CD4-positive, CD25-positive, alpha-beta regulatory T cell (primary cell): ENCODE measurements around the gene KDM6A. TPM values are rescaled to one million over a fixed set of nuclear protein-coding genes. Genes with fewer than 3 reads are reported as not detected.
"Not testable (repeated sequence)": the region's sequence is repeated elsewhere in the genome, so short reads cannot be mapped to it uniquely, and the experiment has no call there.

Source experiments
- ATAC-seq, 2 donors: fragments of 150-1000 bp; cut with Tn5 transposase; one replicate each; pipeline ENCODE4 v1.10.0; 2021; ENCODE audit warnings: low read depth in 2 of 2, moderate number of reproducible peaks in 2 of 2, moderate library complexity in 1 of 2
- DNase-seq, 3 donors: peaks; one replicate each; pipeline versions ENCODE4 v3.0.0 to v3.0.0-alpha.2; 2012 to 2022; ENCODE audit warnings: mixed read lengths in 1 of 3
- H3K27ac ChIP-seq: one replicate; pipeline ENCODE4 v1.7.0; 2013; ENCODE audit warnings: mild to moderate bottlenecking, low read length; ENCODE audit not compliant: insufficient read depth, poor library complexity, severe bottlenecking
- H3K27me3 ChIP-seq: one replicate; pipeline ENCODE4 v1.7.0; 2013; ENCODE audit warnings: low read length; ENCODE audit not compliant: control insufficient read depth, insufficient read depth
- H3K36me3 ChIP-seq: one replicate; pipeline ENCODE4 v1.7.0; 2013; ENCODE audit warnings: mild to moderate bottlenecking, low read length, moderate library complexity; ENCODE audit not compliant: control insufficient read depth, insufficient read depth
- H3K4me1 ChIP-seq: 2 replicates; pipeline ENCODE4 v1.7.0; 2013; ENCODE audit warnings: mild to moderate bottlenecking, low read length; ENCODE audit not compliant: insufficient read depth, control insufficient read depth, poor library complexity, severe bottlenecking
- H3K4me3 ChIP-seq: one replicate; pipeline ENCODE4 v1.7.0; 2013; ENCODE audit warnings: low read depth, mild to moderate bottlenecking, low read length, moderate library complexity
- H3K9me3 ChIP-seq, 2 experiments: 1 replicate in 1 of 2; 2 replicates in 1 of 2; pipeline ENCODE4 v1.7.0; 2013; ENCODE audit warnings: low read length in 2 of 2, mild to moderate bottlenecking in 1 of 2, moderate library complexity in 1 of 2; ENCODE audit not compliant: control insufficient read depth in 2 of 2
- H3K27ac Mint-ChIP-seq, 3 donors: one replicate each; pipeline ENCODE4 v1.8.0; 2020 to 2022; ENCODE audit warnings: mild to moderate bottlenecking in 3 of 3, mixed read lengths in 3 of 3, moderate library complexity in 2 of 3
- H3K27me3 Mint-ChIP-seq: one replicate; pipeline ENCODE4 v1.8.0; 2022; ENCODE audit warnings: mild to moderate bottlenecking, mixed read lengths
- H3K36me3 Mint-ChIP-seq: one replicate; pipeline ENCODE4 v1.8.0; 2020; ENCODE audit warnings: mixed read lengths
- H3K4me1 Mint-ChIP-seq, 4 donors: one replicate each; pipeline ENCODE4 v1.8.0; 2020 to 2022; ENCODE audit warnings: mixed read lengths in 4 of 4, mild to moderate bottlenecking in 1 of 4
- H3K4me3 Mint-ChIP-seq, 4 donors: one replicate each; pipeline ENCODE4 v1.8.0; 2020 to 2022; ENCODE audit warnings: mild to moderate bottlenecking in 4 of 4, mixed read lengths in 4 of 4, moderate library complexity in 3 of 4
- H3K9me3 Mint-ChIP-seq, 7 donors: one replicate each; pipeline ENCODE4 v1.8.0; 2020 to 2022; ENCODE audit warnings: mixed read lengths in 7 of 7, mild to moderate bottlenecking in 3 of 7, moderate library complexity in 2 of 7
- polyA plus RNA-seq, 4 donors: library from polyadenylated mRNA; unstranded; fragments of 300-500 nt; fragmentation: Illumina TruSeq; gene quantifications; one replicate each; pipeline ENCODE4 v1.2.3, GENCODE V29; 2021
- total RNA-seq: library from RNA; stranded (reverse); gene quantifications from one replicate; pipeline ENCODE4 v1.2.3, GENCODE V29; 2022

Gene KDM6A
- total and polyA plus RNA-seq, 5 donors from 2014 or later: 9.2 to 116 (median 20.5) TPM

DNA sequence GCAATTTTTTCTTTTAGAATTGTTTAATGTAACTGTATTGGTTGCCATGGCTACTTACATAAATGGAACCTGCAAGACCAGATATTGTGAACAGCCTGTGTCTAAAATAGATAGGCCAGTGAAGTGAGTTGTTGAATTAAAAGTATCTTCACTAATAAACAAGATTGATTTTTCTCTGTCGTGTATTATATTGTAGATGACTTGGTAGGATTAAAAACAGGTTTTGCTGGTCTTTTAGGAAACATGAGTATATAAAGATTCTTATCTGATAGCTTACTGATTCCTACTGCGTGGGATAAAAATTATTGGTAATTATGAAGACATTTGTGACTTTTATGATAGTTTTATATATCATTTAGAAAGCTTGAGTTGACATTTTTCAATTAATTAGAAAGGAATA is 162.1 kb downstream of the KDM6A start:
- no peak overlapping the region for H3K4me3 ChIP-seq
- no peaks in the 10 kb centered on the region for H3K4me1 ChIP-seq
- Mint-ChIP-seq H3K36me3 (peaks cover 26% of the 10 kb centered on the region), H3K4me3 (no peak overlapping the region), H3K27ac (no peak overlapping the region), H3K9me3 (peaks cover 0 to 3% (median 0%) of the 10 kb centered on the region in 7 donors), H3K4me1 (peaks cover 16 to 42% (median 21%) of the 10 kb centered on the region in 4 donors), H3K27me3 (no peaks in the 10 kb centered on the region)
- peaks cover 4% of the 10 kb centered on the region for H3K36me3 ChIP-seq
- H3K9me3 ChIP-seq: no peaks in the 10 kb centered on the region
- DNase-seq (no peak), ATAC-seq (no peak)
- H3K27me3 ChIP-seq: no peaks in the 10 kb centered on the region
- no peak overlapping the region for H3K27ac ChIP-seq

DNA sequence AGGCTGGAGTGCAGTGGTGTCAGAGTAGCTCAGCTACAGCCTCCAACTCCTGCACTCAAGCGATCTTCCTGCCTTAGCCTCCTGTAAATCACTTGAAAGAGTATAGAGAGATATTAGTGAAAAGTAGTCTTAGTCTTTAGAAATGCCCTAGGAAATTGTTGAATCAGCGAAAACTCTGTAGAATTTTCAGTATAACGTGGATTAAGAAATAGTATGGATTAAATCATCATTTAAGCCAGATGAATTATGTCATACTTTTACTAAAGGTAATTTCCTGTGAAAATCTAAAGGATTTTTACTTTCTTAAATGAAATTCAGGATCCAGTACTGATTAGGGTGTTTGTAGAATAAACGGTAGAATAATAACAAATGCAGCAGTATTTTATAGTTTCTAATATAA is 163.2 kb downstream of the KDM6A start:
- Mint-ChIP-seq H3K27ac (peak overlapping the region in 1 of 3 donors; percentile 45), H3K9me3 (peaks cover 0 to 3% (median 0%) of the 10 kb centered on the region in 7 donors), H3K4me3 (no peak overlapping the region), H3K27me3 (no peaks in the 10 kb centered on the region), H3K4me1 (peaks cover 14 to 35% (median 17%) of the 10 kb centered on the region in 4 donors), H3K36me3 (peaks cover 21% of the 10 kb centered on the region)
- Histone ChIP-seq H3K27ac (no peak overlapping the region), H3K9me3 (no peaks in the 10 kb centered on the region), H3K4me1 (no peaks in the 10 kb centered on the region), H3K4me3 (no peak overlapping the region), H3K36me3 (peaks cover 4% of the 10 kb centered on the region), H3K27me3 (no peaks in the 10 kb centered on the region)
- no peak for ATAC-seq
- DNase-seq: no peak

DNA sequence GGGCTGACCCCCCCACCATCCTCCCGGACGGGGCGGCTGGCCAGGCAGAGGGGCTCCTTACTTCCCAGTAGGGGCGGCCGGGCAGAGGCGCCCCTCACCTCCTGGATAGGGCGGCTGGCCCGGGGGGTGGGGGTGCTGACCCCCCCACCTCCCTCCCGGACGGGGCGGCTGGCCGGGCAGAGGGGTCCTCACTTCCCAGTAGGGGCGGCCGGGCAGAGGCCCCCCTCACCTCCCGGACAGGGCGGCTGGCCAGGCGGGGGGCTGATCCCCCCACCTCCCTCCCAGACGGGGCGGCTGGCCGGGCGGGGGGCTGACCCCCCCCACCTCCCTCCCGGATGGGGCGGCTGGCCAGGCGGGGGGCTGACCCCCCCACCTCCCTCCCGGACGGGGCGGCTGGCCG is 167.1 kb downstream of the KDM6A start:
- H3K9me3 Mint-ChIP-seq, DNase-seq, H3K4me3 ChIP-seq, H3K27ac Mint-ChIP-seq, ATAC-seq, H3K4me3 Mint-ChIP-seq, H3K9me3 ChIP-seq, H3K27ac ChIP-seq, H3K27me3 Mint-ChIP-seq, H3K4me1 ChIP-seq, H3K36me3 ChIP-seq, H3K27me3 ChIP-seq: not testable (repeated sequence)
- Mint-ChIP-seq H3K4me1 (peaks cover 0 to 17% (median 9%) of the 10 kb centered on the region in 4 donors), H3K36me3 (peaks cover 23% of the 10 kb centered on the region)

DNA sequence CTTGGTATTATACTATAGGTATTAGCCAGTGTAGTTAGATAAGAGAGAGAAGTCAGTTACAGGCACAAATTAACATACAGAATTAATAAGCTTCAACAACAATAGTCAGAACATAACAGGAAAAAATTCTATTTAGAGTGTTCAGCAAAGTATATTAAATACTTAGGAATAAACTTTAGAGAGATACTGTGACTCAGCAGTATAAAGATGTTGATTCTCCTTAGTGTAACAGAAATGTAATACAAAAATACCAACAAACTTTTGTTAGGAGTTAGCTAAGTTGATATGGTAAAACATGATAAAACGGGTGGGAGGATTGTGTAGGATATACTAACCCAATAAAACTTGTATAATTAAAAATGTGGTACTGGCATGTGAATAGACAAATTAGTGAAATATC is 173.4 kb downstream of the KDM6A start:
- Histone ChIP-seq H3K27ac (no peak overlapping the region), H3K27me3 (no peaks in the 10 kb centered on the region), H3K4me1 (no peaks in the 10 kb centered on the region), H3K9me3 (no peaks in the 10 kb centered on the region), H3K4me3 (no peak overlapping the region), H3K36me3 (no peaks in the 10 kb centered on the region)
- no peaks in the 10 kb centered on the region for H3K9me3 Mint-ChIP-seq
- no peaks in the 10 kb centered on the region for H3K27me3 Mint-ChIP-seq
- no peak overlapping the region for H3K4me3 Mint-ChIP-seq
- DNase-seq: no peak
- no peak for ATAC-seq
- no peak overlapping the region for H3K27ac Mint-ChIP-seq
- peaks cover 19% of the 10 kb centered on the region for H3K36me3 Mint-ChIP-seq
- peaks cover 9 to 46% (median 20%) of the 10 kb centered on the region in 4 donors for H3K4me1 Mint-ChIP-seq

DNA sequence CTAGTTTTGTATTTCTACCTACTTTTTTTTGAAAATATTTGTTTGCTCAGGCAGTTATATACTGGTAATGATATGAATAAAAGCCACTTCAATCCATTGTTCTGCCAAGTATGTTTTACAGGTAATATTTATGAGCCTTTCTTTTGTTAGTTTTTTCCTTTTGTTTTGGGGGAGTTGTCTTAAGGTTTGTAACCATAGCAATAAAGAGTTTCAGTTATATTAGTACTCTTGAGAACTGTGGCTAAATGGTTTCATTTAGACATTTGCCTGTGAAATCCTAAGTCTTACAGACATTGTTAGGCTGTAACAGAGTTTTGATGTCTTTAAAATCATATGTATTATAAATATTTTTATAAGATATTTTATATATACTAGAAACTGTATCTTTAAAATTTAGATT is 177.6 kb downstream of the KDM6A start:
- no peaks in the 10 kb centered on the region for H3K9me3 Mint-ChIP-seq
- H3K4me1 Mint-ChIP-seq: peaks cover 5 to 38% (median 20%) of the 10 kb centered on the region in 4 donors
- Histone ChIP-seq H3K36me3 (peaks cover 12% of the 10 kb centered on the region), H3K27ac (no peak overlapping the region), H3K4me1 (no peaks in the 10 kb centered on the region), H3K27me3 (no peaks in the 10 kb centered on the region), H3K4me3 (no peak overlapping the region), H3K9me3 (no peaks in the 10 kb centered on the region)
- no peak overlapping the region for H3K4me3 Mint-ChIP-seq
- H3K36me3 Mint-ChIP-seq: peaks cover 23% of the 10 kb centered on the region
- ATAC-seq: no peak
- H3K27ac Mint-ChIP-seq: no peak overlapping the region
- no peak for DNase-seq
- H3K27me3 Mint-ChIP-seq: no peaks in the 10 kb centered on the region

DNA sequence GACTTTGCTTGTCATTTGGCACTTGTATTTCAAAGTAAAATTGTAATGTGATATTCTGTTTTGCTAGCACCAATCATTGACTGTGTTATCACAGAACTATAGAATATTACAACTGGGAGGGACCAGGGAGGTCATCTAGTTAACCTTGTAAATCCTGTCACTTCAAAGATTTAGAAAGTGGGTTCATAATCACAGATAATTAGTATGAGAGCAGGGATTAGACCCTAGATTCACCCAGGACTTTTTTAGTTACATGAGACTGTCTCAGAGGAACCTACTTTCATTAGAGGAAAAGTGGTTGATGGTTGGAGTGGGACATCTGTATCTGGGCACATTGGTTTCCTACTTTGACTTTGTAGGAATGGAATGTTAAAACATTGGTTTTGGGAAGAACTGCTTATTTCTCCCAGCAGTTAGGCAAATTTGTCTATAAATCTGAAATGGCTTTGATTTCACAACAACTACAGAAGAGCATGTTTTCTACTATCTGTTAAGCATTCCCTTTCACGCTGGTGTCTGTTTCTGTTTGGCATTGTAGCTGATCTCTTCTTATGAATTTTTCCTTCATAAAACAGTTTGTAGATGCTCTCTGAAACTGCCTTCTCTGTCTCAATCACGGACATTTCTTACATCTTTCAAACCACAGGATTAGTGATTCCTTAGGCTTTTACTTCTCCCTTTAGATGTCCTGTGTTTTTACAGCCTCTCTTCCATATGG is 183.6 kb downstream of the KDM6A start:
- no peak overlapping the region for H3K27ac ChIP-seq
- H3K27me3 ChIP-seq: no peaks in the 10 kb centered on the region
- peaks cover 28% of the 10 kb centered on the region for H3K36me3 ChIP-seq
- no peaks in the 10 kb centered on the region for H3K9me3 ChIP-seq
- H3K27ac Mint-ChIP-seq: peak overlapping the region; percentile 2 to 95 (median 40)
- peaks cover 23% of the 10 kb centered on the region for H3K36me3 Mint-ChIP-seq
- H3K4me1 ChIP-seq: no peaks in the 10 kb centered on the region
- no peaks in the 10 kb centered on the region for H3K9me3 Mint-ChIP-seq
- ATAC-seq (no peak), DNase-seq (no peak)
- no peak overlapping the region for H3K4me3 ChIP-seq
- no peaks in the 10 kb centered on the region for H3K27me3 Mint-ChIP-seq
- peaks cover 11 to 34% (median 17%) of the 10 kb centered on the region in 4 donors for H3K4me1 Mint-ChIP-seq
- H3K4me3 Mint-ChIP-seq: no peak overlapping the region

DNA sequence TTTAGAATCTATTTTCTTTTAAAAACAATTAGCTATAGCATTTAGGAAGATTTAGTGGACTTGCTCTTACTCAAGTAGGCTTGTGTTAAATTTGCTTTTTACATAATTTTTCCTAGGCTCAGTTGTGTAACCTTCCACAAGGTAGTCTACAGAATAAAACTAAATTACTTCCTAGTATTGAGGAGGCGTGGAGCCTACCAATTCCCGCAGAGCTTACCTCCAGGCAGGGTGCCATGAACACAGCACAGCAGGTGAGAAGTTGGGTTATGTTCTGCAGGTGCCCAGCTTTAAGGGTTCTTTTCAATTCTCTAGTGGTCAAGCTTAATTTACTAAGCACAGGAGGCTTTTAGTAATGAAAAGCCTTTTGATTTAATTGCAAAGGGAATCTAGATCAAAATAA is 186.9 kb downstream of the KDM6A start:
- not testable (repeated sequence) for H3K27me3 ChIP-seq, H3K9me3 ChIP-seq, H3K27ac ChIP-seq, H3K27ac Mint-ChIP-seq, H3K4me3 Mint-ChIP-seq, H3K27me3 Mint-ChIP-seq, DNase-seq, H3K4me1 ChIP-seq, ATAC-seq, H3K9me3 Mint-ChIP-seq, H3K4me3 ChIP-seq
- Mint-ChIP-seq H3K36me3 (peaks cover 31% of the 10 kb centered on the region), H3K4me1 (peaks cover 13 to 37% (median 18%) of the 10 kb centered on the region in 4 donors)
- H3K36me3 ChIP-seq: peaks cover 45% of the 10 kb centered on the region
